ENCODE results near the gene DAGLB. TPM values are rescaled to one million over a fixed set of nuclear protein-coding genes. Genes with fewer than 3 reads are reported as not detected.
A peak's percentile ranks its signal among the peaks of the same experiment; 100 is the strongest.

The DAGLB gene
- total RNA-seq, 2 experiments from 2014 or later, result 22.0 to 22.9 TPM

DNA sequence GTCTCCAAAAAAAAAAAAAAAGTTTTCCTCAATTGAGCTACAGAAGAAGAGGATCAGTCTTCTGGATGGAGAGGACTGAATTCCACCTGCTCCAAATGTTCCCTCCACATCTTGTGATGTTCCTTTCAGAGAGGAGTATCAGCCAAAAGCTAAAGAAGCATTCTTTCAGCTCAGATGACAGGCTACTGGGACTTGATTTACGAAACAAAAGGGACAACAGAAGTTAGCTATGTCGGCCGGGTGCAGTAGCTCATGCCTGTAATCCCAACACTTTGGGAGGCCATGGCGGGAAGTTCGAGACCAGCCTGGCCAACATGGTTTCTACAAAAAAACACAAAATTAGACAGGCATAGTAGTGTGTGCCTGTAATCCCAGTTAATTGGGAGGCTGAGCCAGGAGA, 7.4 kb downstream of the DAGLB start:
- Mint-ChIP-seq H3K27ac (no peak overlapping the region), H3K4me3 (no peak overlapping the region), H3K27me3 (no peaks in the 10 kb centered on the region), H3K9me3 (no peaks in the 10 kb centered on the region), H3K4me1 (ENCODE audit: low read depth) (peaks cover 72% of the 10 kb centered on the region), H3K36me3 (ENCODE audit: low read depth) (peaks cover 43% of the 10 kb centered on the region)
- intact Hi-C loops (cut with DNase I, micrococcal nuclease), result no loop called here
- no peaks in the 10 kb centered on the region for H3K9me3 ChIP-seq (ENCODE audit: control insufficient read depth in 1 of 2, insufficient read depth in 1 of 2, low read length in 2 of 2)
- no peaks in the 10 kb centered on the region for H3K27me3 ChIP-seq (ENCODE audit: control insufficient read depth in 1 of 2, insufficient read depth in 2 of 2, low read length in 2 of 2)
- H3K4me1 ChIP-seq (ENCODE audit: insufficient read depth, low read length), result peaks cover 43% of the 10 kb centered on the region
- ChIA-PET CTCF (interaction anchor here (1.2 kb wide), 1 partner anchor 178 kb away, joined by 3 read pairs; no protein-coding TSS in a partner anchor), POLR2A (interaction anchor here (0.6 kb wide), 1 partner anchor 240 kb away, joined by 3 read pairs; no protein-coding TSS in a partner anchor)
- no peak for DNase-seq
- no peak overlapping the region for H3K4me3 ChIP-seq (ENCODE audit: low read length)
- ATAC-seq (ENCODE audit: poor library complexity), result no peak
- peaks cover 35% of the 10 kb centered on the region for H3K36me3 ChIP-seq (ENCODE audit: insufficient read depth, low read length)
- TF ChIP-seq, protein P1, sequence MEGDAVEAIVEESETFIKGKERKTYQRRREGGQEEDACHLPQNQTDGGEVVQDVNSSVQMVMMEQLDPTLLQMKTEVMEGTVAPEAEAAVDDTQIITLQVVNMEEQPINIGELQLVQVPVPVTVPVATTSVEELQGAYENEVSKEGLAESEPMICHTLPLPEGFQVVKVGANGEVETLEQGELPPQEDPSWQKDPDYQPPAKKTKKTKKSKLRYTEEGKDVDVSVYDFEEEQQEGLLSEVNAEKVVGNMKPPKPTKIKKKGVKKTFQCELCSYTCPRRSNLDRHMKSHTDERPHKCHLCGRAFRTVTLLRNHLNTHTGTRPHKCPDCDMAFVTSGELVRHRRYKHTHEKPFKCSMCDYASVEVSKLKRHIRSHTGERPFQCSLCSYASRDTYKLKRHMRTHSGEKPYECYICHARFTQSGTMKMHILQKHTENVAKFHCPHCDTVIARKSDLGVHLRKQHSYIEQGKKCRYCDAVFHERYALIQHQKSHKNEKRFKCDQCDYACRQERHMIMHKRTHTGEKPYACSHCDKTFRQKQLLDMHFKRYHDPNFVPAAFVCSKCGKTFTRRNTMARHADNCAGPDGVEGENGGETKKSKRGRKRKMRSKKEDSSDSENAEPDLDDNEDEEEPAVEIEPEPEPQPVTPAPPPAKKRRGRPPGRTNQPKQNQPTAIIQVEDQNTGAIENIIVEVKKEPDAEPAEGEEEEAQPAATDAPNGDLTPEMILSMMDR (IDR thresholded peaks at IDR 0.05), result no peak
- H3K27ac ChIP-seq (ENCODE audit: low read depth in 1 of 2, low read length in 2 of 2), result no peak overlapping the region

DNA sequence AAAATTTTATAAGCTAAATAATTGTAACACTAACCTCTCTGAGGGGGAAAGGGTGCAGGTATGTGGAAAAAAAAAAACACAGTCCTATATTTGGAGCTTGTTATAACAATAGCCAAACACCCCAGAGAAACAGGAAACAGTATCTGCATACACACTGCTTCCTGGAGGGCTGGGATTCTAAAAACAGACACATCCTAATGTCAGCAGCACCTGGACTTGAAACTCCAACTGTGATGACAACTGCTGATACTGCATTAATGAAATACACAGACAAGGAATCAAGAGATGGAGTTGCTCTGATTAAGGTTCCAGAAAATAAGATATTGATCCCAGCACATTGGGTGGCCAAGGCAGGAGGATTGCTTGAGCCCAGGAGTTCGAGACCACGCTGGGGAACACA, 9.3 kb downstream of the DAGLB start:
- peaks cover 32% of the 10 kb centered on the region for H3K36me3 ChIP-seq (ENCODE audit: insufficient read depth, low read length)
- ATAC-seq (ENCODE audit: poor library complexity) (peak; percentile 25), DNase-seq (peak in 3 of 14 experiments; percentile 13 to 37 (median 27))
- no peaks in the 10 kb centered on the region for H3K27me3 Mint-ChIP-seq
- POLR2A ChIA-PET, result interaction anchor here (1.0 to 3.9 kb wide), 2 partner anchors 9 to 58 kb away, joined by 4 to 50 read pairs; partner anchors contain the start of gene DAGLB
- H3K4me1 Mint-ChIP-seq (ENCODE audit: low read depth), result peaks cover 61% of the 10 kb centered on the region
- H3K9me3 ChIP-seq (ENCODE audit: control insufficient read depth in 1 of 2, insufficient read depth in 1 of 2, low read length in 2 of 2), result no peaks in the 10 kb centered on the region
- no peak overlapping the region for H3K4me3 ChIP-seq (ENCODE audit: low read length)
- intact Hi-C loops (cut with DNase I, micrococcal nuclease), result loop anchor here in 1 of 2 experiments (10.0 kb wide), 1 partner anchor 444 kb away; no protein-coding TSS in a partner anchor
- H3K9me3 Mint-ChIP-seq, result no peaks in the 10 kb centered on the region
- H3K27me3 ChIP-seq (ENCODE audit: control insufficient read depth in 1 of 2, insufficient read depth in 2 of 2, low read length in 2 of 2), result no peaks in the 10 kb centered on the region
- TF ChIP-seq, protein P1 (IDR thresholded peaks at IDR 0.05), result no peak
- CTCF ChIA-PET, result interaction anchor here (3.6 kb wide), 1 partner anchor 9 kb away, joined by 11 read pairs; the partner anchor contains the start of gene DAGLB
- peak overlapping the region; percentile 74 for H3K27ac Mint-ChIP-seq
- H3K27ac ChIP-seq (ENCODE audit: low read depth in 1 of 2, low read length in 2 of 2), result no peak overlapping the region
- H3K36me3 Mint-ChIP-seq (ENCODE audit: low read depth), result peaks cover 37% of the 10 kb centered on the region
- peaks cover 50% of the 10 kb centered on the region for H3K4me1 ChIP-seq (ENCODE audit: insufficient read depth, low read length)
- H3K4me3 Mint-ChIP-seq, result peak overlapping the region; percentile 63

DNA sequence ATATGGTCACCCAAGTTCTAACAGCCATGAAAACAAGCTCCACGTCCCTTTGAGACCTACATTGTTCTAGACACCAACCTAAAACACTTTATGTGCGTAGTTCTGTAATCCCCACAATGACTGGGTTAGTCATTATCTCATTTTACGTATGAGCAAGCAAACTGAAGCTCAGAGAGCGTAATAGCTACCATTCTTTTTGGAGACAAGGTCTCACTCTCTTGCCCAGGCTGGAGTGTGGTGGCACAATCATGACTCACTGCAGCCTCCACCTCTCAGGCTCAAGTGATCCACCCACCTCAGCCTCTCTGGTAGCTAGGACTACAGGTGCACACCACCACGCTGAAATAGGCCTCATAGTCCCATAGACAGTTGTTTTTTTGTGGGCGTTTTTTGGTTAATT, 10.5 kb downstream of the DAGLB start:
- H3K36me3 ChIP-seq (ENCODE audit: insufficient read depth, low read length), result peaks cover 27% of the 10 kb centered on the region
- Mint-ChIP-seq H3K4me3 (no peak overlapping the region), H3K36me3 (ENCODE audit: low read depth) (peaks cover 38% of the 10 kb centered on the region), H3K27ac (peak overlapping the region; percentile 62), H3K4me1 (ENCODE audit: low read depth) (peaks cover 55% of the 10 kb centered on the region), H3K27me3 (no peaks in the 10 kb centered on the region), H3K9me3 (no peaks in the 10 kb centered on the region)
- ATAC-seq (ENCODE audit: poor library complexity) (no peak), DNase-seq (peak in 4 of 14 experiments; percentile 13 to 55 (median 26))
- H3K27ac ChIP-seq (ENCODE audit: low read depth in 1 of 2, low read length in 2 of 2), result no peak overlapping the region
- CTCF ChIA-PET, result interaction anchor here (3.6 kb wide), 1 partner anchor 10 kb away, joined by 11 read pairs; the partner anchor contains the start of gene DAGLB
- TF ChIP-seq, protein P1 (IDR thresholded peaks at IDR 0.05), result no peak
- intact Hi-C loops (cut with DNase I, micrococcal nuclease), result loop anchor here in 1 of 2 experiments (10.0 kb wide), 1 partner anchor 442 kb away; no protein-coding TSS in a partner anchor
- POLR2A ChIA-PET, result interaction anchor here (0.7 to 3.9 kb wide), 2 partner anchors 10 to 48 kb away, joined by 3 to 50 read pairs; partner anchors contain the start of gene DAGLB
- H3K9me3 ChIP-seq (ENCODE audit: control insufficient read depth in 1 of 2, insufficient read depth in 1 of 2, low read length in 2 of 2), result no peaks in the 10 kb centered on the region
- H3K4me3 ChIP-seq (ENCODE audit: low read length), result no peak overlapping the region
- H3K4me1 ChIP-seq (ENCODE audit: insufficient read depth, low read length), result peaks cover 47% of the 10 kb centered on the region
- H3K27me3 ChIP-seq (ENCODE audit: control insufficient read depth in 1 of 2, insufficient read depth in 2 of 2, low read length in 2 of 2), result no peaks in the 10 kb centered on the region
